ENCODE data around the gene NR2F6. TPM values are rescaled to one million over a fixed set of nuclear protein-coding genes. Genes with fewer than 3 reads are reported as not detected.
A peak's percentile ranks its signal among the peaks of the same experiment; 100 is the strongest.

The NR2F6 gene
- polyA plus RNA-seq, 2 of the 4 experiments (the other 2 are of a cell fraction): 31.9 to 42.1 TPM

DNA sequence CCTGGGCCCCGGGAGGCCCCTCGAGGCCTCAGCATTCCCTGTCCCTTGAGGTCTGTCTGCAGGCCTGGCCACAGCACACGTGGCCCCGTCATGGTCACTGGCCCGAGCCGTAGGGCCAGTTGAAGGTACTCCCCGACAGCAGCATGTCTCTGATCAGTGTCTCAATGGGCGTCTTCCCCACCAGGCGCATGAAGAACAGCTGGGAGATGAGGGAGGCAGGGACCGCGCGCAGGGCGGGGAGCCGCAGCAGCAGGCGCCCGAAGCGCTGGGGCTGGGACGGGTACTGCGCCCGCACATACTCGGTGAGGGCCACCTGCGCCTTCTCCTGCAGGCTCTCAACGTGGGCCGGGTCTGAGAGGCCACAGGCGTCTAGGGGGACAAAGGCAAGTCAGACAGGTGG lies 13.5 kb downstream of the NR2F6 start:
- no peak for FAIRE-seq
- POLR2A ChIA-PET: no interaction called here

DNA sequence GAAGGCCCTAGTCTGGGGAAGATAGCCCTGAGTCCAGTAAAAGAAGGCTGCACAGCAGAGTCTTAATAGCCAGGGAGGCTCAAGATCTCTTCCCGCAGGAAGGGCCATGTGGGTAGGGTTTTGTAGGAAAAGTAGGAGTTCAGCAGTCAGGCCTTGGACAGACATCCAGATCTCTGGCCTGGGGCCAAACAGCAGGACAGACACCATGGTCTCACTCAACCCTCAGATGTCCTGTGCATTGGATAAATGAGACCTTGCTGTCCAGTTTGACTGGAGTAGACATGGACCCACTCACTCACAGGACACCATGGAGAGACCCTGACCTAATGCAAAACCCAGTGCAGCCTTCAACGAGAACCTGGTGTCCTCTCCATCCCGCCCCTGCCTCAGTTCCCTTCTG lies 15.8 kb downstream of the NR2F6 start:
- CTCF ChIA-PET: interaction anchor here (2.2 kb wide), 1 partner anchor 31 kb away, joined by 6 read pairs; no protein-coding TSS in a partner anchor
- Histone ChIP-seq H3K9me3 (no peaks in the 10 kb centered on the region), H3K27ac (no peak overlapping the region), H3K4me2 (no peak overlapping the region), H3K4me3 (no peak overlapping the region), H3K4me1 (peaks cover 24% of the 10 kb centered on the region; the same call in 2 of the 3 replicates)
- FAIRE-seq: no peak
- no peak for ATAC-seq
- no peak for DNase-seq (ENCODE audit: low read depth in 1 of 2, low spot score in 1 of 2)
- no peak for TF ChIP-seq RFX5 (IDR thresholded peaks at IDR 0.05)
- TF ChIP-seq HOXB5 (CRISPR knock-in tag; IDR thresholded peaks at IDR 0.05): no peak
- no peak for TF ChIP-seq NFE2L2 (conservative IDR thresholded peaks at IDR 0.05; ENCODE audit: low read length)
- TF ChIP-seq ZC3H11A (IDR thresholded peaks at IDR 0.05): no peak
- no peak for TF ChIP-seq HEYL (CRISPR knock-in tag; IDR thresholded peaks at IDR 0.05)
- no peak for TF ChIP-seq USF2 (IDR thresholded peaks at IDR 0.05)
- POLR2A ChIA-PET: no interaction called here
- WGBS (ENCODE audit: missing lambda C conversion rate): 93% methylated on average over 3 of the region's 3 CpGs

More for the DNA sequence above, 13.5 kb downstream of the NR2F6 start:
- no peak for DNase-seq (ENCODE audit: low read depth in 1 of 2, low spot score in 1 of 2)
- TF ChIP-seq ATOH8 (CRISPR knock-in tag; IDR thresholded peaks at IDR 0.05; ENCODE audit: low read depth) (no peak), FOSL2 (IDR thresholded peaks at IDR 0.05) (no peak), FOSL2 (CRISPR knock-in tag; IDR thresholded peaks at IDR 0.05) (no peak), TP53 (CRISPR knock-in tag; IDR thresholded peaks at IDR 0.05) (no peak), ZNF302 (CRISPR knock-in tag; IDR thresholded peaks at IDR 0.05) (no peak), KDM1A (IDR thresholded peaks at IDR 0.05; ENCODE audit: low read depth) (no peak), ZFP36 (IDR thresholded peaks at IDR 0.05; ENCODE audit: borderline replicate concordance, partially characterized antibody) (no peak), EHF (CRISPR knock-in tag; IDR thresholded peaks at IDR 0.05) (no peak), HEYL (CRISPR knock-in tag; IDR thresholded peaks at IDR 0.05) (no peak), HOXA7 (CRISPR knock-in tag; IDR thresholded peaks at IDR 0.05) (no peak), CEBPB (IDR thresholded peaks at IDR 0.05) (no peak), CBX8 (IDR thresholded peaks at IDR 0.05) (no peak), CHD4 (IDR thresholded peaks at IDR 0.05; ENCODE audit: borderline replicate concordance) (no peak), FOSB (CRISPR knock-in tag; IDR thresholded peaks at IDR 0.05) (no peak)
- no peak overlapping the region for H3K4me3 ChIP-seq
- CTCF ChIA-PET: interaction anchor here (2.2 kb wide), 1 partner anchor 29 kb away, joined by 6 read pairs; no protein-coding TSS in a partner anchor
- H3K27ac ChIP-seq: no peak overlapping the region
- ATAC-seq: no peak
- no peaks in the 10 kb centered on the region for H3K9me3 ChIP-seq
- H3K4me1 ChIP-seq: peaks cover 35% of the 10 kb centered on the region
- H3K4me2 ChIP-seq: no peak overlapping the region
- WGBS (ENCODE audit: missing lambda C conversion rate): 86% methylated on average over 17 of the region's 25 CpGs

DNA sequence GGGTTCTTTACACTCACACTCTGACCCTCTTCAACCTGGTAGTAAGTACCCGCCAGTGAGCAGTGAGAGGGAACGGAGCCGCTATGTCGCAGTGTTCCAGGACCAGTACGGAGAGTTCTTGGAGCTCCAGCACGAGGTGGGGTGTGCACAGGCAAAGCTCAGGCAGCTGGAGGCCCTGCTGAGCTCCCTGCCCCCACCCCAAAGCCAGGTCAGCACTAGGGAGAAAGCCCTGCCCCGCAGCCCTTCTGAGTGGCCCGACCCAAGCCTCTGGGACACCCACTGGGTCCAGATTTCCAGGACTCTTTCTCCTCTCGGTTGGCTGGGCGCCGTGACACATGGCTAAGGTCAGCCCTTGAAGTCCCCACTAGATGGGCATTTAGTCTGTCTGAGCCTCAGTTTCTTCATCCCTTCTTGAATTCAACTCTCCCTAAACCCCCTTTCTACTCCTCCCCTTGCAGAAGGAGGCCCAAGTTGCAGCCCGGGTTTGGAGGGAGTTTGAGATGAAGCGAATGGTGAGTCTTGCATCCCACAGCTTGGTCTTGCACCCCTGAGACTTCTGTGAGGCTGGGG lies 17.8 kb downstream of the NR2F6 start:
- WGBS (ENCODE audit: missing lambda C conversion rate): 78% methylated on average over 13 of the region's 13 CpGs
- no peak overlapping the region for H3K4me3 ChIP-seq
- H3K4me2 ChIP-seq: peak overlapping the region; percentile 79; the same call in 1 of the 3 replicates
- no peaks in the 10 kb centered on the region for H3K9me3 ChIP-seq
- H3K27ac ChIP-seq: no peak overlapping the region
- DNase-seq (ENCODE audit: low read depth in 1 of 2, low spot score in 1 of 2) (no peak), FAIRE-seq (no peak), ATAC-seq (no peak)
- POLR2A ChIA-PET: interaction anchor here (0.6 kb wide), 1 partner anchor 18 kb away, joined by 3 read pairs; no protein-coding TSS in a partner anchor
- CTCF ChIA-PET: interaction anchor here (1.0 to 3.6 kb wide), 2 partner anchors 15 to 34 kb away, joined by 3 to 11 read pairs; no protein-coding TSS in a partner anchor
- peaks cover 9% of the 10 kb centered on the region; the same call in 2 of the 3 replicates for H3K4me1 ChIP-seq
- TF ChIP-seq REST (IDR thresholded peaks at IDR 0.05) (no peak), HOXA7 (CRISPR knock-in tag; IDR thresholded peaks at IDR 0.05) (no peak), RCOR1 (IDR thresholded peaks at IDR 0.05; ENCODE audit: low read depth, low read length) (no peak), RARB (CRISPR knock-in tag; IDR thresholded peaks at IDR 0.05) (no peak), E2F6 (IDR thresholded peaks at IDR 0.05; ENCODE audit: borderline replicate concordance, low read depth) (no peak), JUNB (IDR thresholded peaks at IDR 0.05) (no peak), FOSB (CRISPR knock-in tag; IDR thresholded peaks at IDR 0.05) (no peak), CTCF (IDR thresholded peaks at IDR 0.05) (no peak), ELK1 (IDR thresholded peaks at IDR 0.05; ENCODE audit: low read depth, low read length) (no peak)

Data from A549 (cell line).